Panc1 (cell line): Measurements from ENCODE around the gene CRIM1.

Experiments used
- CTCF ChIP-seq: fragments of 450-650 bp; IDR thresholded peaks from 2 replicates; pipeline ENCODE4 v1.5.1; 2017; ENCODE audit warnings: mild to moderate bottlenecking
- POLR2AphosphoS5 ChIP-seq: IDR thresholded peaks from 2 replicates; pipeline ENCODE4 v1.6.1; 2012; ENCODE audit warnings: mild to moderate bottlenecking, low read depth, low read length, moderate library complexity

- TF ChIP-seq CTCF (peak; percentile 66), POLR2AphosphoS5 (no peak)
Observed at GRCh38 chr2:36333350-36334012, 22.1 kb upstream of the CRIM1 start.
